HG03575 (cell line): Measurements from ENCODE around the gene N4BP2.
"Not testable (repeated sequence)": the region's sequence is repeated elsewhere in the genome, so short reads cannot be mapped to it uniquely, and the experiment has no call there.

ENCODE experiments used
- ATAC-seq: cut with Tn5 transposase; IDR thresholded peaks from one replicate; pipeline ENCODE4 v1.9.1; 2021; ENCODE audit not compliant: unreplicated experiment, insufficient number of reproducible peaks, low FRiP score; ENCODE audit errors: extremely low read depth

Gene N4BP2

DNA sequence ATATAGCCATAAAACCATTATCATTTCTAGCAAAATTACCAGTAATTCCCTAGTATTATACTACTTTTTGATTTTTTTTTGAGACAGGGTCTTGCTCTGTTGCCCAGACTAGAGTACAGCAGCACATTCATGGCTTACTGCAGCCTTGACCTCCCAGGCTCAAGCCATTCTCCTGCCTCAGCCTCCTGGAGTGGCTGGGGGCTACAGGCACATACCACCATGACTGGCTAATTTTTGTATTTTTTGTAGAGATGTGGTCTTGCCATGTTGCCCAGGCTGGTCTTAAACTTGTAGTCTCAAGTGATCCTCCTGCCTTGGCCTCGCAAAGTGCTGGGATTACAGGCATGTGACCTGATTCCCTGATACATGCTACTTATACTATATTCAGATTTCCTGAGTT is 13.7 kb downstream of the N4BP2 start:
- ATAC-seq, result no peak

DNA sequence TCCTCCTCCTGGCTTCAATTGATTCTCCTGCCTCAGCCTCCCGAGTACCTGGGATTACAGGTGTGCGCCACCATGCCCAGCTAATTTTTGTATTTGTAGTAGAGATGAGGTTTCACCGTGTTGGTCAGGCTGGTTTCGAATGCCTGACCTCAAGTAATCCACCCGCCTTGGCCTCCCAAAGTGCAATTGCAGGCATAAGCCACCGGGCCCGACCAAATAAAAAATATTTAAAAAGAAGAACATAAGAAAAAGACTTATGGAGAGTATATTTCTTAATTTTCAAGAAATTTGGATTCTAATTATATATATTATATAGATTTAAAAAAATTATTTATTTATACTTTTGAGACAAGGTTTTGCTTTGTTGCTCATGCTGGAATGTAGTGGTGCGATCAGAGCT is 29.8 kb downstream of the N4BP2 start:
- ATAC-seq, result no peak

DNA sequence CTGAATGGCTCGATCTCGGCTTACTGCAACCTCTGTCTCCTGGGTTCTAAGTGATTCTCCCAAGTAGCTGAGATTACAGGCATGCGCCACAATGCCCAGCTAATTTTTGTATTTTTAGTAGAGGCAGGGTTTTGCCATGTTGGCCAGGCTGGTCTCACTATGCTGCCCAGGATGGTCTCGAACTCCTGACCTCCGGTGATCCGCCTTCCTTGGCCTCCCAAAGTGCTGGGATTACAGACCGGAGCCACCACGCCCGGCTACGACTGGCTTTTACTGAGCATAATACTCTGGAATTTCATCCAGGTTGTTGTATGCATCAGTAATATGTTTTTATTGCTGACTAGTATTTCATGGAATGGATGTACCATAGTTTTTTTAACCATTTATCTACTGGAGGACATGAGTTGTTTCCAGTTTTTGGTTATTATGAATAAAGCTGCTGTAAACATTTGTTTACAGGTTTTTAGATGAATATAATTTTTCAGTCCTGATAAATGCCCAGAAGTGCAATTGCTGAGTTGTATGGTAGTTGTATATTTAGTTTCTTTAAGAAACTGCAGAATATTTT is 31.2 kb downstream of the N4BP2 start:
- no peak for ATAC-seq

DNA sequence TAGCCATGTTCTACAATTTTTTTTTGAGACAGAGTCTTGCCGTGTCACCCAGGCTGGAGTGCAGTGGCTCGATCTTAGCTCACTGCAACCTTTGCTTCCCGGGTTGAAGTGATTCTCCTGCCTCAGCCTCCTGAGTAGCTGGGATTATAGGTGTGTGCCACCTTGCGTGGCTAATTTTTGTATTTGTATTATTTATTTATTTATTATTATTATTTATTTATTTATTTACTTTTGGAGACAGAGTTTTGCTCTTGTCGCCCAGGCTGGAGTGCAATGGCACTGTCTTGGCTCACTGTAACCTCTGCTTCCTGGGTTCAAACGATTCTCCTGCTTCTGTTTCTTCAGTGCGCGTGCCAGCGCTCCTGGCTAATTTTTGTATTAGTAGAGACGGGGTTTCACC is 36.8 kb downstream of the N4BP2 start:
- ATAC-seq, result not testable (repeated sequence)

DNA sequence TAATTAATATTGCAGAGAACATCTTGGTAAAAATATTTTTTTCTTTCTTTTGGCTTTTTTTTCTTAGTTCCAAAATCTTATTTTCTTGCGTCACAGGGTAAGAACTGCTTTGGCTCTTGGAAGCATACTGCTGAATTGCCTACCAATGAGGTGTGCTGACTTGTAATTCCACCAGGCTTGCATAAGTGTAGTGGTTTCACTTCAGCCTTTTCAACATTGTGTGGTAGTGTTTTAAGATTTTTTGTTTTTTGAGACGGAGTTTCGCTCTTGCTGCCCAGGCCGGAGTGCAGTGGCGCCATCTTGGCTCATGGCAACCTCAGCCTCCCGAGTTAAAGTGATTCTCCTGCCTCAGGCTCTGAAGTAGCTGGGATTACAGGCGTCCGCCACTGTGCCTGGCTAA is 42.4 kb downstream of the N4BP2 start:
- no peak for ATAC-seq

DNA sequence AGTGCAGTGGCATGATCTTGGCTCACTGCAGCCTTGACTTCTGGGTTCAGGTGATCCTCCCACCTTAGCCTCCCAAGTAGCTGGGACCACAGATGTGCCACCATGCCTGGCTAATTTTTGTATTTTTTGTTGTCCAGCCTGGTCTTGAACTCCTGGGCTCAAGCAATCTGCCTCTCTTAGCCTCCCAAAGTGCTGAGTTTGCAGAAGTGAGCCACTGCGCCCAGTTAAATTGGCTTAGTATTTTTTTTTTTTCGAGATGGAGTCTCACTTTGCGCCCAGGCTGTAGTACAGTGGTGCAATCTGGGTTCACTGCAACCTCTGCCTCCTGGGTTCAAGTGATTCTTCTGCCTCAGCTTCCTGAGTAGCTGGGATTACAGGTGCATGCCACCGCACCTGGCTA is 50.5 kb downstream of the N4BP2 start:
- not testable (repeated sequence) for ATAC-seq

DNA sequence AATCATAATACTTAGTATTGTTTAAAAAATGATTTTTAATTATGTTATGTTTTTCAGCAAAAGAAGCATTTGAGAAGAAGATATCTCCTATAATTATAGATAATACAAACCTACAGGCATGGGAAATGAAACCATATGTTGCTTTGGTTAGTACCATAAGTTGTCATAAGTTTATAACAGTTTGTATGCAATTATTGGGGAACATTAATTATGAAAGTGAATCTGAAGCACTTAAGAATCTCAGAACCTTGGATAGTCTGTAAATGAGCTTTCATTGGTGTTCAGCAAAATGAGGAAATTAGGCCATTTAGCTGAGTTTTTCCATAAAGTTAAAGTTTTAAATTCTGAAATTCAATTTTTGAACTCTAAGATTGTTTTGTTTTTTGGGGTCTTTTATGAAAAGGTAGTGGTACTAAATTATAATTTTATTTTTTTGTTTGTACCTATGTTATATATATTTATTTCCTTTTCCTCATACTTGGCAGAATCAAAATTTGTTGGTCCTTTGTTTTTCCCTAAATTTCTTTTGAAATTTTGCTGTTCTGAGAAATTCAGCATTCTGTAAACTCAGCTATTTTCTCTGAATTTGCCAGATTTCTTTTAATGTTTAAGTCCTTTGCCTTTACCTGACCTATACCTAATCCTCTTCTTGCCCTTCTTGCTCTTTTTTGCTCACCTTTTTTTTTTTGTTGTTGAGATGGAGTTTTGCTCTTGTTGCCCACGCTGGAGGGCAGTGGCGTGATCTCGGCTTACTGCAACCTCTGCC is 55.6 kb downstream of the N4BP2 start:
- ATAC-seq, result no peak

DNA sequence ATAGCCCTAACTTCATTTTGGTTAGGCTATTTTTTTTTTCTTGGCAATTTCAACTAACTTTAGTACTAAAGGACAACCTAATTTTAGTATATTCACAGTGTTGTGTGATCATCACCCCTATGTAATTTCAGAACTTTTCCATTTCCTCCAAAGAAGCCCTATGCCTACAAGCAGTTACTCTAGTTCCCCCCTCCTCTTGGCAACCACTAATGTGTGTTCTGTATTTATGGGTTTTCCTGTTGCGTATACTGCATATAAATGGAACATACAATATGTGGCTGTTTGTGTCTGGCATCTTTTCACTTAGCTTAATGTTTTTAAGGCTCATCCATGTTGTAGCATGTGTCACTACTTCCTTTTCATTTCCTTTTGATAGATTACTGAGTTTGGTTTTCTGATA is 57.6 kb downstream of the N4BP2 start:
- no peak for ATAC-seq

DNA sequence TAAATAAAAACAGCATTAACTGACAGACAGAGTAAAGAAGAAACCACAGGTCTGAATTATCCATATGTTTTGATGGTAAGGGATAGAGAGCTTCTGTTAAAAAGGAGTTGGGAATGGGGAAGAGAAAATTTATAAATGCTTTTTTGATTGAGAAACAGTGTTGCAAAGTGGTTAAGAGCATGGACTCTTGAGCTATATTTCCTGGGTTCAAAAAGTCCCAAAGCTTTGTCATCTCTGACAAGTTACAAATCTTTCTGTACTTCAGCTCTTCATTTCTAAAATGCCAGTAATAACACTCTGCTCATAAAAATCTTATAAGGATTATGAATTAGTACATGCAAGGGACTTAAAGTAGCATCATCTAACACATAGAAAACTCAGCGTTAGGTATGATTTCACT is 62.2 kb downstream of the N4BP2 start:
- ATAC-seq, result no peak

DNA sequence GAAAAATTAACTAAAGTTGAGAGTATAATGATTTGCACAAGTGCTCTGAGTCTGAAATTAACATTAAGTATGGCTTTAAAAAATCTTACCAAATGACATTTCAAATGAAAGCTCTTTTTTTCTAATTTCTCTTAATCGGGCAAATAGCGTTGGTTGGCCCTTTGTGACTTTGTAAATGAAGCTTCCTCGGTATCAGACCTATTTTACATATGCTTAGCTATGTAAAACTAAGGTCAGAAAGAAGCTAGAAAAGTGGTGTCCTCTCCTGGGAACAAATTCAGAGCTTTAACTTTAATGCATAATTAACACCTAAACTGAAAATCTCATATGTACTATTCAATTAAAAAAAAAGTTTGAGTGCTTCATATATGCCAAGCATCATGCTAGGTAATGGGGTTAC is 62.7 kb downstream of the N4BP2 start:
- ATAC-seq, result no peak

DNA sequence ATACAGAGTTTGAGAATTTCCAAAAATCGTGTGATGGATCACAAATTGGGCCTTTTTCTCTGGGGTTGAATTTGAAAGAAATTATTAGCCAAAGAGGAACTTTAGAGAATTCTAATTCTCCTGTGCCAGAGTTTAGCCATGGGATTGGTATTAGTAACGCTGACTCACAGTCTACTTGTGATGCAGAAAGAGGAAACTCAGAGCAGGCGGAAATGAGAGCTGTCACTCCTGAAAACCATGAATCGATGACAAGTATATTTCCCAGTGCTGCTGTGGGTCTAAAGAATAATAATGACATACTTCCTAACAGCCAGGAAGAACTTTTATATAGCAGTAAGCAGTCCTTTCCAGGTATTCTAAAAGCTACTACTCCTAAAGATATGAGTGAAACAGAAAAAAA is 64.9 kb downstream of the N4BP2 start:
- ATAC-seq, result no peak

DNA sequence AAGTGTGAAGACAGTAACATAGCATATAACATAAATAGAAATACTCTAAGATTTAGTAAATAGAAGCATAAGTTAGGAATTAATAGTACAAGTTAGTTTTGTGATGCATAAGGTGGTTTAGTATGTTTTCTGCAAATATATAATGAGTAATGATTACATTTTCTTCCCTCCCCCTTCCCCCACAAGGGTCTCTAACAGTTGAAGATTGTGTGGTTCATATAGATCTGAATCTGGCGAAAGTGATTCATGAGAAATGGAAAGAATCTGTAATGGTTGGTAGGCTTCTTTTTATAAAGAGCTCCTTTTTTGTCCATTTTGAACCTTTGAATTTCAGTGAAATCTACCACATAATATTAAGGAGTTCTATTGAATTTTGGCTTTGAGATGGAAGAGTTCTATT is 66.3 kb downstream of the N4BP2 start:
- no peak for ATAC-seq

DNA sequence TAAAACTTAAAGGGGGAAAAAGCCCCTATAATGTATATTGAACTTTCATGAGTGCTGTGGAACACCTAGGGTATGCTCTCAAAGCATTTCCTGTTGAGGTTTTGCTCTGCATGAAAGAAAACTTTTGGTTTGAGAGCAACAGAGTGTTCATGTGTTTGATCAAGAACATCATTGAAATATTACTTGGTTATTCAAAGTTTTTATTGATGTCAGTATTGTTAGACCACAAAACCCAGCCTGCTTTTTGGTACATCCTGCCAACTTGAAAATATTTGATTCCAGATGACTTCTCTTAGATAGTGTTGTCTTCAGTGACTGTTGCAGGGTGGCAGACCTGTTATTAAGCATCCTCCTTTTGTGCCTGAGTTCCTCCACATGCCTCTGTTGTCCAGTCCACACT is 68.0 kb downstream of the N4BP2 start:
- no peak for ATAC-seq

DNA sequence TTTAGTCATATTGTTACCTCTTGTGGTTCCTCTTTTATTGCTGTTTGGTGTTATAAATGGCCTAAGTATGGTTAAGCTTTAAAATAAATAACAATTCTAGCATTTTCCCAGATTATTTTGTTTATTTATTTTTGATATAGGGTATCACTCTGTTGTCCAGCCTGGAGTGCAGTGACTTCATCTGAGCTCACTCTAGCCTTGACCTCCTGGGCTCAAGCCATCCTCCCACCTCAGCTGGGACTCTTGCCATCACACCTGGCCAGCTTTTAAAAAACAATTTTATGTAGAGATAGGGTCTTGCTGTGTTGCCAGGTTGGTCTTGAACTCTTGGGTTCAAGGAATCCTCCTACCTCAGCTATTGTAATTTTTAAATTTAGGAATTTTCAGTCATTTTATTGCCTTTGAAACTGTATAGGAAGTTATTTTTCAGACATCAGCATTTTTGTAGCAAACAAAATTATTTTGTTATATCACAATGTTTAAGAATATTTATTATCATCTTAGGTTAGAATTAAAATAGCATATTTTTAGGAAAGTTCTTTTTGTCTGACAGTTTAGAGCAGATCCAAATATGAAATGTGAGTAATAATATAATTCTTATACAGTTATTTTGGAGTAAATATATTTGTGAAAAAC is 73.9 kb downstream of the N4BP2 start:
- ATAC-seq, result no peak

DNA sequence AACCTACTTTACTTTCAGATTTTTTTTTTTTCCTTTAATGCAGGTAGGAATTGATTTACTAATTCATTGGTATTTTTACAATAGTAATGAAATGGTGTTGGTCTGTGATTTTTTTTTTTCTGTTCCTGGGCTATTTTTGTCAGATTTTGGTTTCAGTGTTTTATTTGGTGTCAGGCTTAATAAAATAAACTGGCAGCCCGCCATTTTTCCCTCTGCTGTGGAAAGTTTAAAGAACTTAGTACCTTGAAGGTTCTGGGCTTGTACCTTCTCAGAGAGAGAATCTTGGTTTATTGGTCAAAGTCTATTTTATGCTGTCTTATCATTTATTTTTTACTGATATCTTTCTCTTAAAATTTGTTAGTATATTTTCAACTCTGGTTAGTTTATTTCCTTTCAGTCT is 76.2 kb downstream of the N4BP2 start:
- ATAC-seq, result no peak

DNA sequence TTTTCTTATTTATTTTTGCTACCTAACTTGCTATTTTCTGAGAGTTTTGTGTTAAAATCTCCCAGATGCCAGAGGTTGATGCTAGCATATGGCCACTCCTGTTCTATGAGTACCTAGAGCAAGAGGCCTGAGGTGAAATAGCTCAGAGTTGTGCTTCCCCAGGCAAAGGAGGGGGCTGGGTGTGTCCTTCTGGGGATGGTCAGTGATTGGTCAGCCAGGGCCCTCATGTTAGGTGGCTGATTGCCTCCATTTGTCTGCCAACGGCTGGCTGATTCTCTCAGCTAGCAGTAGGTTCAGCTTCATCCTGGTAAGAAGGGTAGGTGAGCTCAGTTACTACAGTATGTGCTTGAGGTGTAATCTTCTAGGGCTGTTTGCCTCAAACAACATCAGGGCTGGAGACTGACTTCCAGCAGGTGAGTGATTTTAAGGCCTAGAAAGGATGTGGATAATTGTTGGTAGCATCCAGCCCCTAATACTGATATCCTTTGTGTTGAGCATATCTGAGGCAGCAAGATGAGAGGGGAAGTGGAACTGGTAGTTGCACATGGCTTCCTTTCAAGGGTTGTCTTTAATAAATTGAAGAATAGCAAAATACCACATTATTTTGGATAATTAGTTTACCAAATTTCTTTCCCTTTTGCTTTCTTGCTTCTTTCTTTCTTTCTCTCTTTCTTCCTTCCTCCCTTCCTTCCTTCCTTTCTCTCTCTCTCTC is 77.7 kb downstream of the N4BP2 start:
- no peak for ATAC-seq

DNA sequence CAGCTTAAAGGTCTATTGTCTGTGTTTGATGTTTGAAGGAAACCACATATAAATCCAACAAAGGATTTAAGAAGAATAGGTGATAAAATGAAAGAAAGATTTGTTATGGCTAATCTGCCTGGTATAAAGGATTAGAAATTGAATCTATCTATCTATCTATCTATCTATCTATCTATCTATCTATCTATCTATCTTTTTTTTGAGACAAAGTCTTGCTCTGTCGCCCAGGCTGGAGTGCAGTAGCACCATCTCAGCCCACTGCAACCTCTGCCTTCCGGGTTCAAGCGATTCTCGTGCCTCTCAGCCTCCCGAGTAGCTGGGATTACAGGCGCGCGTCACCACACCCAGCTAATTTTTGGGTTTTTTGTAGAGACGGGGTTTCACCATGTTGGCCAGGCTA is 79.6 kb downstream of the N4BP2 start:
- ATAC-seq, result not testable (repeated sequence)

DNA sequence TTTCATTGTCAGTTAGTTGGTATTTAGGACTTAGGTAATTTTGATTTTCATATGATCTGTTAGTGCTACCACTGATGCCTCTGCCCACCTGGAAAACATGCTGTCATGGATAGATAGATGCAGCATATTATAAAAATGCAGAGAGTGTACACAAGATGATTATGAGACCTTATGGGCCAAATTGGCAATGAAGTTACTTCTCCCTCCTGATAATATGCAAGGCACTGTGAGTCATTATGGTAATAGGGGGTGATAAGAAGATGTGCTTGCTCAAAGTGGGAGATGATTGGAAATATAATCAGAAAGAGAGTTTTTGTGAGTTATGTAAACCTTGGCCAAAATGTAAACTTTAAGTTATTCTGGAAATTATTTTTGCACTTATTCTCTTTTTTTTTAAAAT is 83.5 kb downstream of the N4BP2 start:
- no peak for ATAC-seq

DNA sequence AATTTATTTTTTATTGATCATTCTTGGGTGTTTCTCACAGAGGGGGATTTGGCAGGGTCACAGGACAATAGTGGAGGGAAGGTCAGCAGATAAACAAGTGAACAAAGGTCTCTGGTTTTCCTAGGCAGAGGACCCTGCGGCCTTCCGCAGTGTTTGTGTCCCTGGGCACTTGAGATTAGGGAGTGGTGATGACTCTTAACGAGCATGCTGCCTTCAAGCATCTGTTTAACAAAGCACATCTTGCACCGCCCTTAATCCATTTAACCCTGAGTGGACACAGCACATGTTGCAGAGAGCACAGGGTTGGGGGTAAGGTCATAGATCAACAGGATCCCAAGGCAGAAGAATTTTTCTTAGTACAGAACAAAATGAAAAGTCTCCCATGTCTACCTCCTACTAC is 83.9 kb downstream of the N4BP2 start:
- ATAC-seq, result not testable (repeated sequence)

DNA sequence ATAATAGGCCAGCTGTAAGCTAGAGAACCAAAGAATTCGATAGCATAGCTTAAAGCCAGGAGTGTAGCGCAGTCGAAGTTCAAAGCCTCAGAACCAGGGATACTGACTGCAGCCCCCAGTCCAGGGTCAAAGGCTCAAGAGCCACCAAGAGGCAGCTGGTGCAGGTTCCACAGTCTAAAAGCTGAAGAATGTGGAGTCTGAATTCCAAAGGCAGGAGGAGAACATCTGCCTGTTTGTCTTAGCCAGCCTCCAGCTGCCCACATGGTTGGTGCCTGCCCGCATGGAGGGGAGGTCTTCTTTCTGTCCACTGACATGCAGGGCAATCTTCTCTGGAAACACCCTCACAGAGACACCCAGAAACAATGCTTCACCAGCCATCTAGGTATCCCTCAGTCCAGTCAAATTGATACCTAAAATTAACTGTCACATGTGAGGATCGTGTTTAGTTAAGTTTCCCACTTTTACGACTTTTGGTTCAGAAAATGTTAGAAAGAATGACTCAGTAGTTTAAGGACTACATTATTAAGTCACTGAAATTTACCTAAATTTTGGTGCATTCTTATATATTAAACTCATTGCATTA is 87.4 kb downstream of the N4BP2 start:
- ATAC-seq, result no peak
